Ovary (tissue), 9 donors: ENCODE results near the gene SMC3. TPM values are rescaled to one million over a fixed set of nuclear protein-coding genes. Genes with fewer than 3 reads are reported as not detected.
"Not testable (repeated sequence)": the region's sequence is repeated elsewhere in the genome, so short reads cannot be mapped to it uniquely, and the experiment has no call there.

ENCODE experiments used
- DNase-seq, 5 donors: peaks; one replicate each; pipeline ENCODE4 v3.0.0-alpha.2; 2019 to 2020
- H3K27ac ChIP-seq, 2 donors: fragments of 200-600 bp; one replicate each; pipeline versions ENCODE4 v1.5.1 to v1.8.0; 2019 to 2022
- H3K27me3 ChIP-seq: fragments of 200-600 bp; one replicate; pipeline ENCODE4 v1.8.0; 2022
- H3K36me3 ChIP-seq: fragments of 200-600 bp; sonication (generic); one replicate; pipeline ENCODE4 v1.5.1; 2019
- H3K4me1 ChIP-seq: one replicate; pipeline ENCODE4 v1.8.1; 2013; ENCODE audit warnings: mild to moderate bottlenecking, moderate library complexity; ENCODE audit not compliant: insufficient read depth
- H3K4me3 ChIP-seq: fragments of 200-600 bp; sonication (generic); one replicate; pipeline ENCODE4 v1.5.1; 2017
- H3K9me3 ChIP-seq, 2 donors: fragments of 200-600 bp in 1 of 2; sonication (generic) in 1 of 2; one replicate each; pipeline versions ENCODE4 v1.5.1 to v1.8.1; 2013 to 2019; ENCODE audit warnings: mild to moderate bottlenecking in 1 of 2, moderate library complexity in 1 of 2
- CTCF ChIP-seq, 3 donors: fragments of 450-650 bp in 2 of 3; fragments of 200-600 bp in 1 of 3; IDR thresholded peaks; one replicate each; pipeline versions ENCODE4 v1.5.1 to v1.8.0; 2016 to 2022; ENCODE audit warnings: antibody characterized with exemption in 3 of 3, mild to moderate bottlenecking in 1 of 3
- EP300 ChIP-seq: sonication (generic); formaldehyde crosslinking; IDR thresholded peaks from one replicate; pipeline ENCODE4 v1.6.1; 2017; ENCODE audit warnings: antibody characterized with exemption
- POLR2A ChIP-seq: fragments of 450-650 bp; IDR thresholded peaks from one replicate; pipeline ENCODE4 v1.6.1; 2017; ENCODE audit warnings: antibody characterized with exemption, mild to moderate bottlenecking, moderate library complexity
- WGBS, 3 donors: extraction: QIAGEN DNeasy Blood & Tissue Kit in 1 of 3; methylation state at CpG; one replicate each; pipeline versions ENCODE4 v1.1.5 to v1.1.7; 2013 to 2017; 5-methylcytosine and 5-hydroxymethylcytosine counted together
- intact Hi-C, 4 donors: fragments of 100-400 bp; cut with DNase I; formaldehyde crosslinking; loops; one replicate each; pipeline versions ENCODE4 v1.11.0 to v1.15.1; 2022 to 2023
- polyA plus RNA-seq, 2 donors: library from polyadenylated mRNA; stranded (reverse); fragments of 200-250 nt in 1 of 2; fragments of 350-450 nt in 1 of 2; fragmentation: Illumina TruSeq in 1 of 2; extraction: RNeasy Lipid Tissue Mini Kit (QIAGEN cat#74804) in 1 of 2; gene quantifications; one replicate each; pipeline ENCODE4 v1.2.3, GENCODE V29; 2013 to 2014
- total RNA-seq, 7 donors: library from RNA; depleted of rRNA in 2 of 7; stranded (reverse); fragments of >200 nt in 2 of 7; fragmentation: NEBNext Ultra II Directional in 3 of 7; extraction: Animal tissue kit (Norgen Biotek cat#: 25700) in 3 of 7; gene quantifications; one replicate each; pipeline versions ENCODE4 v1.1.0 to v1.2.4, GENCODE V29; 2016 to 2023
- donor health status: DM: no; HTN: no; CAD: no; lungs with moderate emphysema.
- donor health status: DM: no; HTN: no; CAD: no.
- donor health status: Bipolar disorder and iron deficiency.
- donor health status: DM: yes; HTN: yes; CAD: no.
- donor health status: DM: no; HTN: no; CAD: no.
- donor health status: DM: yes; HTN: yes; CAD: no.

SMC3 gene
- total and polyA plus RNA-seq, 9 donors = 23.1 to 49.1 (median 37.1) TPM

- intact Hi-C loops = no loop called here
- DNase-seq = no peak
- Histone ChIP-seq H3K9me3 (no peaks in the 10 kb centered on the region), H3K27ac (no peak overlapping the region), H3K36me3 (no peaks in the 10 kb centered on the region), H3K4me3 (no peak overlapping the region), H3K27me3 (no peaks in the 10 kb centered on the region), H3K4me1 (no peaks in the 10 kb centered on the region)
- 60 to 73% (median 71%) methylated on average over 4 of the region's 4 CpGs for WGBS, 3 donors
- TF ChIP-seq POLR2A (no peak), CTCF (IDR thresholded peaks at IDR 0.05) (no peak), EP300 (no peak)
Observed at GRCh38 chr10:110601581-110601980, 34.1 kb downstream of the SMC3 start.

DNA sequence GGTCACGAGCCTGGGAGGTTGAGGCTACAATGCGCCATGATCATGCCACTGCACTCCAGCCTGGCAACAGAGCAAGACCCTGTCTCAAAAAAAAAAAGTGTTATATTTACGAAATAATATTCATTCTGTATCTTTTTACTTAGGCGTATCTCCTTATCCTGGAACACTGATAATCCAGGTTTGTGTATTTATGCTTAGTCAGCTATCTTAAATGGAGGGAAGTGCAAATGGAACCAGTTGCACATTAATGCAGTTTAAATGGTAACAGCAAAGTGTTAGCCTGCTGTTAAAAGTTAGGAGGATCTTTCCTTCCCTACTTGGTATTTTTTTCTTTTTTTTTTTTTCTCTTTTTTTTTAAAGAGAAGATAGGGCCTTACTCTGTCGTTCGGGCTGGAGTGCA, 40.6 kb downstream of the SMC3 start:
- Histone ChIP-seq H3K9me3 (no peaks in the 10 kb centered on the region), H3K4me3 (no peak overlapping the region), H3K4me1 (no peaks in the 10 kb centered on the region), H3K27ac (no peak overlapping the region), H3K36me3 (no peaks in the 10 kb centered on the region), H3K27me3 (no peaks in the 10 kb centered on the region)
- DNase-seq = no peak
- WGBS, 3 donors = 63 to 79% (median 67%) methylated on average over 6 of the region's 6 CpGs
- TF ChIP-seq POLR2A (no peak), EP300 (no peak), CTCF (IDR thresholded peaks at IDR 0.05) (no peak)
- intact Hi-C loops = no loop called here

GRCh38 chr10:110609605-110610004, 42.1 kb downstream of the SMC3 start:
- no peak for TF ChIP-seq POLR2A
- H3K36me3 ChIP-seq = no peaks in the 10 kb centered on the region
- WGBS, 3 donors = 16 to 50% (median 28%) methylated on average over 2 of the region's 2 CpGs
- H3K27ac ChIP-seq = no peak overlapping the region
- H3K4me3 ChIP-seq = no peak overlapping the region
- no peaks in the 10 kb centered on the region for H3K9me3 ChIP-seq
- intact Hi-C loops = no loop called here
- DNase-seq = no peak
- no peaks in the 10 kb centered on the region for H3K4me1 ChIP-seq
- H3K27me3 ChIP-seq = no peaks in the 10 kb centered on the region

DNA sequence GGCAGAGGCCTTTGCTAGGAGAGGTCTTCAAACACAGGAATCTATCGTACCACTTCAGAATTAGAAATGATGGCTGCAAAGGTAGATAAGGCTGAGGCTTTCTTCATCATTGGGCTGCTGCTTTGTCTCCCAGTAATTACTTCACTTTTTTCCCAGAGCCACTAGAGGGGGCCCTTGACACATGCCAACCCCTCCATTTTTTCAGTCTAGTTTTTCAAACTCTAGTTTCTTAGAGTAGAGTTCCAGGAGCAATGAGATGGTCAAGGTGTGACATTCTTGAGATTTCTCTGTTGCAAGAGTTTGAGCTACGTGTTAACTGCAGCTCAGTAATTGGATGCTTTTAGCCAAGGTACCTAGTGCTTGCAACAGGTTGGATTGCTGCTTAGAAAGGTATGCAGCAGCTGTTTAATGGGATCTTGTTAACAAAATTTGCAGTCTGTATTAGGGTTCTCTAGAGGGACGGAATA, 42.8 kb downstream of the SMC3 start:
- TF ChIP-seq POLR2A = no peak
- no peak for TF ChIP-seq EP300
- peak in 2 of 3 donors; percentile 10 to 54 for TF ChIP-seq CTCF (IDR thresholded peaks at IDR 0.05)
- 12 to 24% (median 14%) methylated on average over 3 of the region's 3 CpGs for WGBS, 3 donors
- Histone ChIP-seq H3K4me3 (no peak overlapping the region), H3K36me3 (no peaks in the 10 kb centered on the region), H3K4me1 (no peaks in the 10 kb centered on the region), H3K27ac (no peak overlapping the region), H3K27me3 (no peaks in the 10 kb centered on the region), H3K9me3 (no peaks in the 10 kb centered on the region)
- peak in 1 of 5 donors; percentile 16 for DNase-seq
- intact Hi-C loops = no loop called here

GRCh38 chr10:110610781-110611180, 43.3 kb downstream of the SMC3 start:
- intact Hi-C loops, H3K4me3 ChIP-seq, H3K36me3 ChIP-seq, DNase-seq, H3K4me1 ChIP-seq, H3K27ac ChIP-seq, H3K27me3 ChIP-seq, H3K9me3 ChIP-seq: not testable (repeated sequence)
- 65 to 78% (median 66%) methylated on average over 3 of the region's 3 CpGs for WGBS, 3 donors

- H3K9me3 ChIP-seq = no peaks in the 10 kb centered on the region
- H3K4me3 ChIP-seq = no peak overlapping the region
- H3K4me1 ChIP-seq = no peaks in the 10 kb centered on the region
- intact Hi-C loops = no loop called here
- no peak for DNase-seq
- H3K36me3 ChIP-seq = no peaks in the 10 kb centered on the region
- WGBS, 3 donors = 85 to 96% (median 91%) methylated on average over 3 of the region's 3 CpGs
- no peak overlapping the region for H3K27ac ChIP-seq
- TF ChIP-seq POLR2A (no peak), CTCF (IDR thresholded peaks at IDR 0.05) (no peak), EP300 (no peak)
- no peaks in the 10 kb centered on the region for H3K27me3 ChIP-seq
Observed at GRCh38 chr10:110612087-110612486, 44.6 kb downstream of the SMC3 start.
